GM12878 (cell line): ENCODE measurements around the gene HMCES.

Source experiments
- EP300 ChIP-seq, 2 experiments: fragments of 150-350 bp in 1 of 2; IDR thresholded peaks; 2 replicates each; pipeline ENCODE4 v1.6.1; 2011 to 2012; ENCODE audit warnings: low read depth in 2 of 2, low read length in 2 of 2, borderline replicate concordance in 1 of 2, improper control_type of control experiment in 1 of 2, inconsistent platforms in 1 of 2; ENCODE audit not compliant: control insufficient read depth in 1 of 2
- ESRRA ChIP-seq: IDR thresholded peaks from 2 replicates; pipeline ENCODE4 v1.6.1; 2012; ENCODE audit warnings: mild to moderate bottlenecking, low read length, improper control_type of control experiment
- EZH2 ChIP-seq: IDR thresholded peaks from 2 replicates; pipeline ENCODE4 v1.6.1; 2012; ENCODE audit warnings: low read depth, mild to moderate bottlenecking, control low read depth, inconsistent platforms, low read length, borderline replicate concordance; ENCODE audit not compliant: control insufficient read depth

DNA sequence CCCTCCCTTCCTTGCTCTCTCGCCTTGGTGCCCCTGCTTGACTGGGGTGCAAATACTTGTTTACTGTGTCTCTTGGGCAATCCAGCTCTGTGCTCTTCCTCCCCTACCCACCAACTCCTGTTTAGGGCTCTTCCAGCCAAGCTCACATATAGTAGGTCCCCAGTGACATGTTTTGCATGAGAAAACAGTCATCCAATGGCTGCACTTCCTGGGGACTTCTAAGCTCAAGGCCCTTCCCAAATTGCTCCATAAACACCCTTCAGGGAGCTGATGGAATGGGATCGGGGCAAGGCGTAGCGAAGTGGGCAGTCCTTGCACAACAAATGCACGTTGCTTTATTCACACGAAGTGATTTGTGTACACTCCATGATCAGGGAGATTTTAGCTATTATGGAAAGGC lies 38.7 kb upstream of the HMCES start:
- TF ChIP-seq EP300 (IDR thresholded peaks at IDR 0.05; ENCODE audit: borderline replicate concordance in 1 of 2, control insufficient read depth in 1 of 2, low read depth in 2 of 2, low read length in 2 of 2) (no peak), EZH2 (no peak), ESRRA (no peak)
